Measurements from ENCODE around the gene MAGT1.
"Not testable (repeated sequence)": the region's sequence is repeated elsewhere in the genome, so short reads cannot be mapped to it uniquely, and the experiment has no call there.

MAGT1 gene

DNA sequence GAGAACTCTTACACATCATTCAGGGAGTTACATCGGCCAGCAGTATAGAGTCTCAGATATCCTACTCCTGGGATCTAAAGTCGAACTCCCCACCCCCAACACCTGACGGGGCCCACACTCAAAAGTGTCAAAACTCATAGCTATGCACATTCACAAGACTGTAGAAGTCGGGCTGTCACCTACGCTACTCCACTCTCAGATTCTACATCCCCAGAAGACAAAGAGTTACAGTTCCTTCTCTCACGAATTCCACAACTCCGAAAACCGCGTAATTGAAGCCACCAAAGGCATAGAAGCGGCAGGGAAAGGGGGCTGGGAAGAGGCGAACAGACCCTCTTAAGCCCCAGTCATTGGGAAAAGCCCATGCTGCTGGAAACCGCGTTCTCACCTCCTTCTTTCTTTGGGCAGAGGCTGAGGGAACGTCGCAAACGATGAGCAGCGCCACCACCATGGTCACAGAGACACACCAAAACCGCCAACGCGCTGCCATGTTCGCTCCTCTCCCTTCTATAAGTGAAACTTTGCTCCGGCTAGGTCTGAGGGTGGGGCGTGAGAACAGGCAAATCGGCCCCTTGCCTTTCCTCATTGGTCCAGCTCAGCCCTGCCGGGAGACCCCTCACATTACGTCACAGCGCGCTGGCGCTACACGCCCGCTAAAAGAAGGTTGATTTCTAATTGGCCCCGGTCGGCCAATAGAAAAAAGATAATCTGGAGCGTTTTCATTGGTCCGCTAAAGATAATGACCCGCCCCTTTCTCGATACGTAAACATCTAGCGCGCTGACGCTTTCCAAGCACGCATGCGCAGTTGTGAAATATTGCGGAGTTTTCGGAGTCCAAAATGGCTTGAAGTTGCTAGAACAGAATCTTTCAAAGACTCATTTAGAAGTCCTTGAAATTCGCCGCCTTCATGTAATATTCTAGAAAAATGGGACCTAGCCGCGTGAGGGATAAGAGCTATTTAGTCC is at the start of gene MAGT1:
TSS of gene MAGT1 (minus strand) at position 515 of the 966 bp plus-strand sequence. CDS start at position 490, 25 bp downstream.
- DNase-seq = peak; percentile 73 to 94

DNA sequence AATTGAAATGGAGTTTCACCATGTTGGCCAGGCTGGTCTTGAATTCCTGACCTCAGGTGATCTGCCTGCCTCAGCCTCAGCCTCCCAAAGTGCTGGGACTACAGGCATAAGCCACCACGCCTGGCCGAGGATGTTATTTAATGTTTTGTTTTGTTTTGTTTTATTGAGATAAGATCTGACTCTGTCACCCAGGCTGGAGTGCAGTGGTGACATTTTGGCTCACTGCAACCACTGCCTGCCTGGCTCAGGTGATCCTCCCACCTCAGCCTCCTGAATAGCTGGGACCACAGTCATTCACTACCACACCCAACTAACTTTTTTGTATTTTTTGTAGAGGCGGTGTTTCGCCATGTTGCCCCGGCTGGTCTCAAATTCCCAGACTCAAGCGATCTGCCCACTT is 49.8 kb upstream of the MAGT1 start:
- not testable (repeated sequence) for DNase-seq

DNA sequence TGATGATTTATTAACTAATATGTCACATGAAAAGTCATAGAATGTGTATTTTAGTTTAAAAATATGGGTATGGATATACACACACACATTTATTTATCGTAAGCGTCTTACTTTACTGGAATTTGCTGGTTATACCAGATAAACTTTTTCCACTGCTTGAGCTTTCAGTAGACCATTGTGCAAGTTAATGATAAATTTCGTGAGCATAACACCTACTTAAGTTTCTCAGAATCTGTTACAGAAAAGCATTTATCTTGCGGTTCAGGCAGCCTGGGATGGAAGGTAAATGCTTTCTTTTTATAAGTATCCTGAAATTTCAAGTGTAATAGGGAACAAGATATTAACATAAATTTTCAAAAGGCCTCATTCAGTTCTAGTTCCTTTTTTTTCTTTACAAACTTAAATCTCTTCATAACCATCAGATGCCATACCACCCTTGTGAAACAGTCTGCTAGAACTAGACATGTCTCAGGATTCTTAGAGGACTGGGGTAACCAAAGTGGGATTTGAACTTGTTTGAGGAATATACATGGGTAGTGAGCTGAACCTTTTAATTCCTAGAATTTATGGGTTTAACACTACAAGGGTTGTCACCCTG is 42.9 kb upstream of the MAGT1 start:
- no peak for DNase-seq

DNA sequence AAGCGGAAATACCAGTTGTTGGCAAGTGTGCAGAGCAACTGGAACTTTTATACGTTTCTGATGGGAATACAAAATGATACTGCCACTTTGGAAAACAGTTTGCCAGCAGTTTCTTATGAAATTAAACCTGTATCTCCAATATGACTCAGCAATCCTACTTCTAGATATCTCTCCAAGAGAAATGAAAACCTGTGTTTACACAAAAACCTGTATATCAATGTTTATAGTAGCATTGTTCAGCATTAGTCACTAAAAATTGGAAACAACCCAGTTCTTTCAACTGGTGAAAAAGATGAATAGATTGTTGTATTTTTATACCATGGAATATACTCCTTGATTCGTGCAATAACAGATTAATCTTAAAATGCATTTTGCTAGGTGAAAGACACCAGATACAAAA is 42.1 kb upstream of the MAGT1 start:
- DNase-seq = no peak

DNA sequence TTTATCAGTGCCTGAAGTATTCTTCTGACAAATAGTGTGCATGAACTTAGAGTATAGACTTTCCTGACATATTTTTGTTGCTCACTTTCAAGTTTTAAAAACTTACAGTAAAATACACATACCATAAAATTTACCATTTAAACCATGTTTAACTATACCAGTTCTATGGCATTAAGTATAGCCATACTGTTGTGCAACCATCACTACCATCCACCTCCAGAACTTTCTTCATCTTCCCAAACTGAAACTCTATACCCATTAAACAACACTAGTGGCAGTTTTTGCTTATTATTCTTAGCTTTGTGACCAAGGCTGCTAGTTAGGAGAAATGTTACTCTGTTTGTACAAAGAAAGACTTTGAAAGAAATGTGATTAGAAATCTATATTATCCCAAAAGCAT is 41.1 kb upstream of the MAGT1 start:
- DNase-seq = no peak

DNA sequence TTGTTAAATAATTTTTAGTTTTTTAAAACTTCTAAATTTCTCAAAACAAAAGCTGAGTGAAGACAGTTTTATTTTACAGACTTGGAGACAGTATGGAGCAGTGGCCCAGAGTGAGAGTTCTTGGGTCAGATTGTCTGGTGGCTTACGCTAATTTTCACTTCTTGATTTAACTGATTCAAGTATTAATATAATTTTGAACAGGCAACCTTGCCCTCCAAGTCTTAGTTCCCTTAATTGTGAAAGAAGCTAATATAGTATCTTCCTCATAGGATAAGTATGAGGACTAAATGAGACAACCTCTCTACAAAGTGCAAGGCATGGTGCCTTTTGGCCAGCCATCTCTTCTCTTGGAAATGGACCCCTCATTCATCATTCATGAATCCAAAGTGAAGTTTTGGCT is 40.7 kb upstream of the MAGT1 start:
- no peak for DNase-seq

DNA sequence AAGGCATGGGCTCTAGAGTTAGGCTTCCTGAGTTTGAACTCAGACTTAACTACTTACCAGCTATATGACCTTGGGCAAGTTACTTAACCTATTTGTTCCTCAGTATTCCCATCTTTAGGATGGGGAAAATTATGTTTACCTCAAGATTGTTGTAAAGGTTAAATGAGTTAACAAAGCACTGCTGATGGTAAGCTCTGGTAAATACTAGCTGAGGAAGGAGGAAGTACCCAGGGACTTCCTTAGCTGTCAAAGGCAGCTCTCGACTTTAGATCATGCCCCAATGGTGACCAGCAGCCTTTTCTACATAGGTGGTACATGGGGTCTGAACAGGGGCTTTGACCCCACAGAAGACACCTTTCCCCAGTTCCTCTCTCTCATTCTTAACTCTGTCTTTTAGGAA is 35.3 kb upstream of the MAGT1 start:
- DNase-seq = no peak

DNA sequence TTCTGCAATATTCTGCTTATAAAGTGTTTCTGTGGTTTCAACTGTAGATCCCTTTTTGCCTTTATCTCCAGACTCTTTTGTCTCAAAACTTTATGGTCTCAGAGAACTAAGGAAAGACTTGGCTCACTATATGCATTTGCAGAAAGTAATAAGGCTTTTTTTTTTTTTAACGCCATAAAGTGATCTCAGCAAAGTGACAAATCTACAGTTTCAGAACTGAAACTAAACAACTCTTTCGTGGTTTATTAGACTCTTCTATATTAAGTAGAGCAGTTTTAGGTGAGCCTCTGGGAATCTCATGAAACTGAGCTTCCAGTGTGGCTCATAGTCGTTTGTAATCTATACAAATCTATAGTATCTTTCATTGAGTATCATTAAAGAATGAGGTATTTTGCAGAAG is 30.5 kb upstream of the MAGT1 start:
- DNase-seq = no peak

DNA sequence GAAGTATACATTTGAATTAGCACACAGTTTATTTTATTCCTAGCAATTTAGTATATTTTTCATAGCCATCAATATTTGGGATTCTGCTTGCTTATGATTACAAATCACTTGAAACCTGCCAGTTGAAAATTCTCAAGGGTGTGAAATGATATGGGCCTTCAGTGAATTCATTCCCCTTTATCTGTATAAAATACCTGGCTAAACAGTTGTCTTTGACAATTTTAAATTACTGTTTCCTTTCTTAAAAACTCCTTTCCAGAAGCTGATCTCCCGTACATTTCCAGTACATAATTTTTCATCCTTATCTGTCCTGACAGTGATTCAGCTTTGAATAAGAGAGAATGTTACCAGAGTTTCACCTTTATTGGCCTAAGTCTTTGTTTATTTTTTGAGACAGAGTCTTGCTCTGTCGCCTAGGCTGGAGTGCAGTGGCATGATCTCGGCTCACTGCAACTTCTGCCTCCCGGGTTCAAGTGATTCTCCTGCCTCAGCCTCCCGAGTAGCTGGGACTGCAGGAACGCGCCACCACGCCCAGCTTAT is 29.2 kb upstream of the MAGT1 start:
- DNase-seq = no peak

DNA sequence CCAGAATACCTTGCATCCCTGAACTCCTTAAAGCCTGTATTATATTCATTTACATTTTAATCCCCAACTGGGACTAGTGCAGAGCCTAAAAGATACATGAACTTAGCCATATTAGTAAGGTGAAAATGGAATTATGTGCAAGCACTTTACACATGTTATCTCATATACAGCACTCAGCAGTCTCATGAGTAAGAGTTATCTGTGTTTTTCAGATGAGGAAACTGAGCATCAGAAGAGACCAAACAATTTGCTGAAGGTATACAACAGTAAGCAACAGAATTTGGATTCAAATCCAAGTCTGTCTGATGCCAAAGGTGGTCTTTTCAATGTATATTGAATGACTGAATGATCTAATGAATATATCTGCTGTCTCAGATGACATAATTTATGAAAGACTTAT is 27.6 kb upstream of the MAGT1 start:
- DNase-seq = no peak

DNA sequence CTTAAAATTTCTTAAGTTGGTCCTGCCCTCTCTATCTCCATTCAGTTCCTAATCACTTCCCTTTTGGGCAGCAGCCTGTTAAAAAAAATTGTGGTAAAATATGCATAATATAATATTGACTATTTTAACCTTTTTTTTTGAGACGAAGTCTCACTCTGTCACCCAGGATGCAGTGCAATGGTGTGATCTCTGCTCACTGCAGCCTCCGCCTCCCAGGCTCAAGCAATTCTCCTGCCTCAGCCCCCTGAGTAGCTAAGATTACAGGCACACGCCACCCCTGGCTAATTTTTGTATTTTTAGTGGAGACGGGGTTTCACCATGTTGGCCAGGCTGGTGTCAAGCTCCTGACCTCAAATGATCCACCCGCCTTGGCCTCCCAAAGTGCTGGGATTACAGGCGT is 24.1 kb upstream of the MAGT1 start:
- not testable (repeated sequence) for DNase-seq

DNA sequence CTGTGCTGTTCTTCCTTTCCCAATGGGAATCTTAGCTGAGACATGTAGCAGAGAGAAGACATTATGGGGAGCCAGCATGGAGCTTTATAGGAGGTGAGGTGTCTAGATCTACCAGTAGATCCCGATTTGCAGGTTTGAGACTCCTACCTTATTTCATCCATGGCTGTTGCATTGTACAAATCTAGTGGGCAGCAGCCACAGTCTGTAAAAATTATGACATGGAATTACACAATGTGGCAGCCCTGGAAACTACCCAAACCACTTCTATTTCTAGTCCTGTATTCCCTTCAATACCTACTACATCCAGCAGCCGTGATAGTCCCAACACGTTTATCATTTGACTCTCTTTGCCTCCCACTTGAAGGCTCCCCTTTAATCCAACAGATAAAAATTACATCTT is 23.3 kb upstream of the MAGT1 start:
- DNase-seq = no peak

DNA sequence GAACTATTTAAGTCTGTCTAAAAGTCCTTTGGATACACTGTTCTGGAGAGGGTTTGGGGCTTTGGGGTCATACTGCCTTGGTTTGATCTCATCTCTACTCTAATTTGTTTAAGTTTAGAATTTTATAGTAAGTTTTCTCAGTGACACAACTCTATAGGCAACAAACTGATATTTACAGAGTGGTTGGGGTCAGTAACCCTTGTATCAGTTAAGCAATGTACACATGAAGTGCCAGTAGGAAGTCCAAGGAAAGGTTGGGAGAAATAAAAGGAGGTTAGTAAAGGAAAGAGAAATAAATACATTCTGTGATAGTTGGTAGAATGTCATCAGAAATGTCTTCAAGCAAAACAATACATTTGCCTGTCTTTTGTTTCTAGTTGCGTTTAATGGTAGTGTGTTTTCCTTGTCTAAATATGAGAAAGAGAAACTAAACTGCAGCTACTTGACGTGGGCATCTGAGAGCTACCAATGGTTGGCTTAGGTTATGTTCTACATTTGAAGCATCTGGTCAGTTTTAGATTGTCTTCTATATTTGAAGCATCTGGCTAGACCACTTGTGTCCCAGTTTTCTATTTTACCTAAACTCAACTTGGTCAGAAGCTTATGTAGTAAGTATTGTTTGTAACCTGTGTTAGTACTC is 22.2 kb upstream of the MAGT1 start:
- DNase-seq = no peak

DNA sequence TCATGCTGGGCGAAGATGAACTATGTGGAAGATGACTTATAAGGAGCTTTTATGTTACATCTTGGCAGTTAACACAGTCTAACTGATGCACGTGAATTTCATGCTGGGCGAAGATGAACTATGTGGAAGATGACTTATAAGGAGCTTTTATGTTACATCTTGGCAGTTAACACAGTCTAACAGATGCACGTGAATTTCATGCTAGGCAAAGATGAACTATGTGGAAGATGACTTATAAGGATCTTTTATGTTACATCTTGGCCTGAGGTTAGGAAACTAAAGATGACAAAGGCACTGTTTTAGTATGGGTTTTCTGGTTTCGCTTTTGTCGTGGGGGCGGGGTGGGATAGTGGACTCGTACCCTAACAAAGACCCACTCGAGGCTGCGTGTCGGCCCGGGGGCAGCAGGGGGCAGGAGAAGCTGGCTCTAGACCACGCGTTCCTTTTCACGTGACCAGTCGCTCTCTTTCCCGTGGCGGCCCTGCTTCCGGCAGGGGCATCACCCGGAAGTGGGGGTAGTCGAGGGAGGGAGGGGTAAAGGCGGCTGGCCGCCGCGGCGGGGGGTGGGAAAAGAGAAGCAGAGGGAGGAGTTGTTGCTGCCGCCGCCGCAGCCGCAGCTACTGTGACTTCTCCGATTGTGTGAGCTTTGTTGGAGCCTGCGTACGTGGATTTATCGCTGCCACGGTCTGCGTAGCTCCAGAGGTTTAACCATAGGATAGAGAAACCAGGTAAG is 15.0 kb upstream of the MAGT1 start, which contains the start of gene ATP7A:
TSS of gene ATP7A (plus strand) at position 586 of the 733 bp plus-strand sequence. CDS start 60,949 bp downstream, outside the sequence.
- peak; percentile 81 to 93 for DNase-seq

DNA sequence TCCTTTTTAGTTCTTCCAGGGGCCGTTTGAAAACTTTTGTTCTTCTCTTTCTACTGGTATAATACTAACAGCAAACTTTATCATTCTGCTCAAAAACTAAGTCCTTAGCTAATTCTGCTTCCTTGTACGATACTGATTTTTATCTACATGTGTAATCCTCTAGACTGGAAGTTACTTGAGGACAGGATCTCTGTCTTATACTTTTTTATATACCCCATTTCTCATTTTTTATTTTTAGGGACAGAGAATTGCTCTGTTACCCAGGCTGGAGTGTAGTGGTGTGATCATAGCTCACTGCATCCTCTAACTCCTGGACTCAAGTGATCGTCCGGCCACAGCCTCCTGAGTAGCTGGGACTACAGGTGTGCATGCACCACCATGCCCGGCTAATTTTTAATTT is 6.3 kb upstream of the MAGT1 start:
- DNase-seq = no peak

DNA sequence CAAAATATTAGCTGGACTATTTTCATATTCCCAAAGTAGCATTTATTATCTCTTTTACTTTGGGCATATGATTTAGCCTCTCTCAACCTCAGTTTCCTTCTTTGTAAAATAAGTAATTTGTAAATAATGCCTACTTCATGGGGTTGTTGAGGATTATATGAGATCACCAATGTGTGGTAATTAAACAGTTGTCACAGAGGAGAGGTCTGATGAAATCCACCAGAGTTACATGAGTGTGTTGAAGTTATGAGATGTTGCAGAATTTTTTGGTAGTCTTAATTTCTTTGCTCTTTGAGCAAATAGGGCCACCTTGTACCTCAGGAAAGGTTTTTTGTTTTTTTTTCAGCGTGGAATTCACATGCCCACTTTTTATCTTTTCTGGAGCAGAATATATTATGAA is 5.5 kb upstream of the MAGT1 start:
- no peak for DNase-seq

DNA sequence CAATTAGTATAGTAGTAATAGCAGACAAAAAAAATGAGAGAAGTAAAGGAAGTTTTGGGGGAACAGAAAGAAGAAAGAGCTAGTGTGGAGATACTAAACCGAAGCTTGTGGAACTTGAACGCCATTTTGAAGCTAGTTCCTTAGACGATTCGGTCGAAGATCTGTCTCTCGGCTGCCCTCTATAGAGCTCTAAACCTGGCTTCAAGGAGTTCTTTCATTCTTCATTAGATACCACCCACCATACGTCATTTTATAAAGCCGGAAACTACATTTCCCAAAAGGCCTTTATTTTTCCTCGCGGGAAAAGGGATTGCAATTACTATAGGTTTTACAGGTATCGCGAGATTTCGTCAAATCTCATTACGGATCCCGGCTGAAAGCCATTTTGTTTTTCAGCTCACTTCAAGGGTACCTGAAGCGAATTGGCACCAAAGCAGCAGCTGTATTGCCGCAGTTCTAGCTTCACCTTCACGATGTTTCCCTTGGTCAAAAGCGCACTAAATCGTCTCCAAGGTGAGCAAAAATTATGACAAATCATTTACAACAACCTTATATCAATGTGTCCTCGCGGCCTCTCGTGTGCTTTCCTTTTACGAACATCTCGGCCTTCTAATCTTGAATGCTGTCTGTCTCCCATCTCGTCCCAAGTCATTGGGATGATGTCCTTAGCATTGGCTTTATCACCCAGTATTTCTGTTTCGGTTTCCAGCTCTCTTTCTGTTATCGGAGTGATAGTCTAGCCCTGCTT is 4.0 kb upstream of the MAGT1 start, which contains the start of gene COX7B:
TSS of gene COX7B (plus strand) at position 388 of the 748 bp plus-strand sequence. CDS start at position 474, 86 bp downstream.
- DNase-seq = peak; percentile 20 to 59

DNA sequence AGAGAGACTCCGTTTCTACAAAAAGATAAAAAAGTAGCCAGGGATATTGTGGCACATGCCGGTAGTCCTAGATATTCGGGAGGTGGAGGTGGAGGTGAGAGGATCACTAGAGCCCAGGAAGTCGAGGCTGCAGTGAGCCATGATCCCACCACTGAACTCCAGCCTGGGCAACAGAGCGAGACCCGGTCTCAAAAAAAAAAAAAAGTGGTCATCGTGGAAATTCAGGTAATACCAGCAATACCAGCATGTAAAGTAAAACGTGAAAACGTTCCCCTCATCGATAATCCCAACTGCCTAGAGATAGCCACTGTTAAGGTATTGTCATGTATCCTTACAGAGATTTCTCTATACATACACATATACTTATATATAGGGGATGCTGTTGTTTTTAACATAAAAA is 1.5 kb downstream of the MAGT1 start:
- DNase-seq = no peak

DNA sequence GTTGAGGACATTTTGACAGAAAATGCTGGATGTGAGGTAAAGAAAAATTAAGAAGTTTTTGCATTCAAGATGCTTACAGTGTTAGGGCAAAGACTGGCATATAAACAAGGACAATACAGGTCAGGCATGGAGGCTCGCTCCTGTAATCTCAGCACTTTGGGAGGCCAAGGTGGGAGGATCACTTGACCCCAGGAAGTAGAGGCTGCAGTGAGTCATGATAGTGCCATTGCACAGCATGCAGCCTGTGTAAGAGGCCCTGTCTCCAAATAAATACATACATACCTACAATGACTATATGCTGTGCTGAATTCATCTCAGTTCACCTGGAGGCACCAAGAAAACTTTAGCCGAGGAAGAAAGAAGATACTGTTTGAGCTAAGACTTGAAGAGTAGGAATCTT is 2.3 kb downstream of the MAGT1 start:
- DNase-seq = no peak

DNA sequence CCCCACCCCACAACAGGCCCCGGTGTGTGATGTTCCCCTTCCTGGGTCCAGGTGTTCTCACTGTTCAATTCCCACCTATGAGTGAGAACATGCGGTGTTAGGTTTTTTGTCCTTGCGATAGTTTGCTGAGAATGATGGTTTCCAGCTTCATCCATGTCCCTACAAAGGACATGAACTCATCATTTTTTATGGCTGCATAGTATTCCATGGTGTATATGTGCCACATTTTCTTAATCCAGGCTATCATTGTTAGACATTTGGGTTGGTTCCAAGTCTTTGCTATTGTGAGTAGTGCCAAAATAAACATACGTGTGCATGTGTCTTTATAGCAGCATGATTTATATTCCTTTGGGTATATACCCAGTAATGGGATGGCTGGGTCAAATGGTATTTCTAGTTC is 13.8 kb downstream of the MAGT1 start:
- DNase-seq = not testable (repeated sequence)

DNA sequence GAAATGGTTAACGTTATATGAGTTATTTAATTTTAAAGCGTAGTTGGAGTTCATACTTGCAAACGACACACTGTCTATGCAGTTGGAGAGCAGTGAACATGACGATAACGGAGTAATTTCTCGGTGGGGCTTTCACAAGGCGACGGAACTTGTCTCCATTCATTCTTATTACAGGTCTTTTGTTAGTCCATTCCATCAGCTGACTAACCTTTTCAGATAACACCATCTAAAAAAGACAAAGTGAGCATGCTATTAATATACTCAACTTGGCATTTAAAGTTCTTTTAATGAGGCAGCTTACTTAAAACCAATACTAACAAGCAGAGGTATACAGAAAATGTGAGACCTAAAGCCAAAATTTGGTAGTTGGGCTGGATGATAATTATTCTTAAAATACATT is 19.9 kb downstream of the MAGT1 start:
- no peak for DNase-seq

DNA sequence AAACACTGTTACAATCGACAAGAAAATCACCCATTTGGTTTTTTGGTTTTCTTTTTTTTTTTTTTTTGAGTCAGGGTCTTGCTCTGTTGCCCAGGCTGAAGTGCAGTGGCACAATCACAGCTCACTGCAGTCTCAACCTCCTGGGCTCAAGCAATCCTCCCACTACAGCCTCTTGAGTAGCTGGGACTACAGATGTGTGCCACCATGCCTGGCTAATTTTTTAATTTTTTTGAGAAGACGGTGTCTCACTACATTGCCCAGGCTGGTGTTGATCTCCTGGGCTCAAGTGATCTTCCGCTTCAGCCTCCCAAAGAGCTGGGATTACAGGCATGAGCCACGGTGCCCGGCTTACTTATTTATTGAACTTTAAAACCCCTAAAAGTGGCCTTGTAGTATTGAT is 63.7 kb downstream of the MAGT1 start:
- DNase-seq = not testable (repeated sequence)

All from stimulated activated CD4-positive, alpha-beta T cell treated with anti-CD3 and anti-CD28 coated beads, Interleukin-4, amount 100 ng/mL, for 4 hours (primary cell).